BJ (cell line): ENCODE measurements around the gene SPTBN4. TPM values are rescaled to one million over a fixed set of nuclear protein-coding genes. Genes with fewer than 3 reads are reported as not detected.

Source experiments
- CTCF ChIA-PET: fragments of 350-600 bp; formaldehyde crosslinking; extraction: SDS; loops from one replicate; lab custom pipeline; 2021; ENCODE audit warnings: antibody characterized with exemption, inconsistent platforms; lab: Yijun Ruan, JAX
- POLR2A ChIA-PET: fragments of 300-600 bp; sonication (Branson Sonifier 250); formaldehyde crosslinking; extraction: SDS; loops from one replicate; lab custom pipeline; 2021; ENCODE audit warnings: antibody characterized with exemption; lab: Charles Lee
- DNase-seq: peaks from one replicate; pipeline ENCODE4 v3.0.0-alpha.2; 2011; ENCODE audit warnings: low read depth
- H3K27me3 ChIP-seq: 2 replicates; pipeline ENCODE4 v1.6.0; 2011; ENCODE audit warnings: low read length; ENCODE audit not compliant: control insufficient read depth, insufficient read depth
- H3K36me3 ChIP-seq: 2 replicates; pipeline ENCODE4 v1.5.1; 2011; ENCODE audit warnings: low read length; ENCODE audit not compliant: control insufficient read depth, insufficient read depth
- H3K4me3 ChIP-seq: 2 replicates; pipeline ENCODE4 v1.5.1; 2011; ENCODE audit warnings: low read depth, mild to moderate bottlenecking, control low read depth, low read length
- CTCF ChIP-seq: IDR thresholded peaks from 2 replicates; pipeline ENCODE4 v1.5.1; 2011; ENCODE audit warnings: low read depth, mild to moderate bottlenecking, control low read depth, inconsistent platforms, low read length, moderate library complexity; ENCODE audit not compliant: insufficient read depth
- polyA minus RNA-seq: library from RNA; depleted of rRNA, polyadenylated mRNA; stranded (reverse); fragments of >200 nt; gene quantifications from 2 replicates; pipeline ENCODE4 v1.2.3, GENCODE V29; 2011; rRNA and poly(A)+ RNA removed
- polyA plus RNA-seq: library from polyadenylated mRNA; depleted of rRNA; stranded (reverse); fragments of >200 nt; gene quantifications from 2 replicates; pipeline ENCODE4 v1.2.3, GENCODE V29; 2011; rRNA removed

The SPTBN4 gene
- polyA plus RNA-seq (0.29 and 0.93 TPM in 2 replicates), polyA minus RNA-seq (0.10 and 0.43 TPM in 2 replicates)

DNA sequence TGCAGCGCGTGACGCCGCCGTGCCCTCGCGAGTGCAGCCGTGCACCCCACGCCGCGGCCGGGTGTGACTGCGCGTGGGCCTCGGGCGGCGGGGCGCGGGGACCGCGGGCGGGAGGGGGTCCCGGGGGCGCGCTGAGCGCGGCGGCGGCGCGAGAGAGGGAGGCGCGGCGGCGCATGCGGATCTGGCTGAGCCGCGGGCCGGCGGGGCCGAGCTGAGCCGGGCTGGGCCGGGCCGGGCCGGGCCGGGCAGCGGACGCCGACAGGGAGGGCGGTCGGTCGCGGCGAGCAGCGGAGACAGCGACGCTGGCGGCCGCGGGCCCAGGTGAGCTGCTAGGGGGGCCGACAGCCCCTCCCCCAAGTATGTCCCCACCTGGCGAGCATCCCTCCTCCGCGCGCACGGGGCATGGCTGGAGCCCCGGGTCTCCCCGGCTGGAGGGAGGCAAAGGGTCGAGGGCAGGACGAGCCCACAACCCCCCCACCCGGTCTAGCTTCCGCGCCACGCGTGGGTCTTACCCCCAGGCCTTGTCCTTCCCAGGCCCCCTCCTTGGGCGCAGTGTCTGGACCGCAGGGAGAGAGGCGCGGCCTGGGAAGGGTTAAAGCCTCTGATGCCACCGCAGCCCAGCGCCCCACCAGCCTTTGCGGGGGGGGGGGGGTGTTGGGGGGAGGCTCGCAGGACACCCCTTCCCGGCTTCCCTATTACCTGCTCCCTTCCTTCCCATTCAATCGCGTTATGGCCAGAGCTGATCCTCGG is at the start of gene SPTBN4:
Gene SPTBN4 (plus strand): TSS at position 17 of the 750 bp plus-strand sequence. CDS start 5,621 bp downstream, outside the sequence.
- DNase-seq: no peak
- POLR2A ChIA-PET: no interaction called here
- Histone ChIP-seq H3K27me3 (no peaks in the 10 kb centered on the region), H3K36me3 (no peaks in the 10 kb centered on the region), H3K4me3 (peak within 1 kb of the TSS; percentile 36)
- no peak for TF ChIP-seq CTCF
- CTCF ChIA-PET: interaction anchor here (0.8 kb wide), 1 partner anchor 74 kb away, joined by 3 read pairs; no protein-coding TSS in a partner anchor

- Histone ChIP-seq H3K27me3 (no peaks in the 10 kb centered on the region), H3K4me3 (no peak overlapping the region), H3K36me3 (peaks cover under 1% of the 10 kb centered on the region; the same call in 1 of the 2 replicates)
- CTCF ChIA-PET: interaction anchor here (1.2 to 2.6 kb wide), 3 partner anchors 12 to 112 kb away, joined by 3 to 9 read pairs (median 4); no protein-coding TSS in a partner anchor
- TF ChIP-seq CTCF: no peak
- DNase-seq: no peak
- POLR2A ChIA-PET: no interaction called here
These were observed 49.2 kb upstream of the SPTBN4 start for GRCh38 chr19:40417643-40417981.

GRCh38 chr19:40418040-40418439 is 48.8 kb upstream of the SPTBN4 start:
- H3K4me3 ChIP-seq: no peak overlapping the region
- no peak for DNase-seq
- H3K36me3 ChIP-seq: peaks cover 4% of the 10 kb centered on the region
- no peaks in the 10 kb centered on the region for H3K27me3 ChIP-seq
- ChIA-PET POLR2A (no interaction called here), CTCF (interaction anchor here (0.9 to 1.3 kb wide), 3 partner anchors 12 to 215 kb away, joined by 3 to 4 read pairs (median 4); no protein-coding TSS in a partner anchor)
- TF ChIP-seq CTCF: no peak

GRCh38 chr19:40419066-40419612 is 47.7 kb upstream of the SPTBN4 start:
- ChIA-PET CTCF (interaction anchor here (0.9 to 3.3 kb wide), 4 partner anchors 7 to 214 kb away, joined by 3 to 20 read pairs (median 10); no protein-coding TSS in a partner anchor), POLR2A (no interaction called here)
- DNase-seq: no peak
- no peak for TF ChIP-seq CTCF
- Histone ChIP-seq H3K27me3 (no peaks in the 10 kb centered on the region), H3K4me3 (no peak overlapping the region), H3K36me3 (peaks cover 8% of the 10 kb centered on the region)

- Histone ChIP-seq H3K4me3 (no peak overlapping the region), H3K27me3 (no peaks in the 10 kb centered on the region), H3K36me3 (peaks cover 8% of the 10 kb centered on the region)
- no peak for TF ChIP-seq CTCF
- POLR2A ChIA-PET: interaction anchor here (0.7 kb wide), 1 partner anchor 213 kb away, joined by 10 read pairs; no protein-coding TSS in a partner anchor
- DNase-seq: no peak
- CTCF ChIA-PET: interaction anchor here (1.2 to 3.3 kb wide), 11 partner anchors 8 to 184 kb away, joined by 3 to 20 read pairs (median 4); no protein-coding TSS in a partner anchor
These were observed 47.0 kb upstream of the SPTBN4 start for GRCh38 chr19:40419780-40420179.
